ENCODE measurements around the gene S100P. TPM values are rescaled to one million over a fixed set of nuclear protein-coding genes. Genes with fewer than 3 reads are reported as not detected.
A peak's percentile ranks its signal among the peaks of the same experiment; 100 is the strongest.

S100P gene
- polyA plus RNA-seq, 3 donors = 1.2 to 77.3 (median 48.6) TPM

GRCh38 chr4:6692379-6692778 is 1.3 kb upstream of the S100P start:
- H3K27ac ChIP-seq (ENCODE audit: low read depth, low read length) = no peak overlapping the region
- WGBS, 3 donors = 75 to 87% (median 85%) methylated on average over 8 of the region's 8 CpGs

- no peak overlapping the region for H3K27ac ChIP-seq (ENCODE audit: low read depth, low read length)
- WGBS, 3 donors = 63 to 72% (median 63%) methylated on average over 3 of the region's 3 CpGs
Observed at GRCh38 chr4:6692806-6693205, 872 bp upstream of the S100P start.

- 47 to 80% (median 52%) methylated on average over 16 of the region's 16 CpGs for WGBS, 3 donors
- H3K27ac ChIP-seq (ENCODE audit: low read depth, low read length) = peak overlapping the region; percentile 51
Observed at GRCh38 chr4:6694177-6694901, 661 bp downstream of the S100P start.

GRCh38 chr4:6695660-6696610 is 2.3 kb downstream of the S100P start:
- H3K27ac ChIP-seq (ENCODE audit: low read depth, low read length) = no peak overlapping the region
- 60 to 63% (median 60%) methylated on average over 18 of the region's 18 CpGs for WGBS, 3 donors

- H3K27ac ChIP-seq (ENCODE audit: low read depth, low read length) = no peak overlapping the region
Observed at GRCh38 chr4:6696611-6697010, 2.9 kb downstream of the S100P start.

GRCh38 chr4:6697131-6697530 is 3.5 kb downstream of the S100P start:
- no peak overlapping the region for H3K27ac ChIP-seq (ENCODE audit: low read depth, low read length)

More at GRCh38 chr4:6696611-6697010, 2.9 kb downstream of the S100P start:
- 76 to 82% (median 76%) methylated on average over 8 of the region's 8 CpGs for WGBS, 3 donors

GRCh38 chr4:6699388-6699787 is 5.7 kb downstream of the S100P start:
- 65 to 72% (median 66%) methylated on average over 5 of the region's 5 CpGs for WGBS, 3 donors
- no peak overlapping the region for H3K27ac ChIP-seq (ENCODE audit: low read depth, low read length)

More at GRCh38 chr4:6697131-6697530, 3.5 kb downstream of the S100P start:
- 93 to 95% (median 94%) methylated on average over 6 of the region's 6 CpGs for WGBS, 3 donors

- 87 to 100% (median 92%) methylated on average over 1 of the region's 1 CpG for WGBS, 3 donors
- no peak overlapping the region for H3K27ac ChIP-seq (ENCODE audit: low read depth, low read length)
Observed at GRCh38 chr4:6699903-6700302, 6.2 kb downstream of the S100P start.

GRCh38 chr4:6701371-6701770 is 7.7 kb downstream of the S100P start:
- H3K27ac ChIP-seq (ENCODE audit: low read depth, low read length) = no peak overlapping the region
- WGBS, 3 donors = 81 to 89% (median 86%) methylated on average over 12 to 13 of the region's 13 CpGs

- WGBS, 3 donors = 0% methylated on average over 1 of the region's 1 CpG
- no peak overlapping the region for H3K27ac ChIP-seq (ENCODE audit: low read depth, low read length)
Observed at GRCh38 chr4:6702761-6703160, 9.1 kb downstream of the S100P start.

GRCh38 chr4:6703786-6704185 is 10.1 kb downstream of the S100P start:
- H3K27ac ChIP-seq (ENCODE audit: low read depth, low read length) = no peak overlapping the region
- WGBS, 3 donors = 66 to 70% (median 67%) methylated on average over 3 of the region's 3 CpGs

GRCh38 chr4:6705646-6706045 is 12.0 kb downstream of the S100P start:
- WGBS, 3 donors = 95 to 98% (median 97%) methylated on average over 2 of the region's 2 CpGs
- no peak overlapping the region for H3K27ac ChIP-seq (ENCODE audit: low read depth, low read length)

GRCh38 chr4:6706173-6706572 is 12.5 kb downstream of the S100P start:
- H3K27ac ChIP-seq (ENCODE audit: low read depth, low read length) = no peak overlapping the region
- 89 to 93% (median 90%) methylated on average over 5 of the region's 5 CpGs for WGBS, 3 donors

- no peak within 1 kb of the TSS for H3K27ac ChIP-seq (ENCODE audit: low read depth, low read length)
- 0 to 1% (median 0%) methylated on average over 72 of the region's 72 CpGs for WGBS, 3 donors
Observed at GRCh38 chr4:6709230-6710114, 15.8 kb downstream of the S100P start, which contains the start of gene MRFAP1L1. TSS of gene MRFAP1L1 (minus strand) at chr4:6709865. CDS start at chr4:6709629, 236 bp downstream.

GRCh38 chr4:6710282-6710681 is 16.6 kb downstream of the S100P start:
- 11 to 13% (median 12%) methylated on average over 6 of the region's 6 CpGs for WGBS, 3 donors
- no peak overlapping the region for H3K27ac ChIP-seq (ENCODE audit: low read depth, low read length)

- 64 to 80% (median 69%) methylated on average over 2 of the region's 2 CpGs for WGBS, 3 donors
- no peak overlapping the region for H3K27ac ChIP-seq (ENCODE audit: low read depth, low read length)
Observed at GRCh38 chr4:6710996-6711395, 17.3 kb downstream of the S100P start.

GRCh38 chr4:6714954-6715353 is 21.3 kb downstream of the S100P start:
- no peak overlapping the region for H3K27ac ChIP-seq (ENCODE audit: low read depth, low read length)

GRCh38 chr4:6715704-6716017 is 22.0 kb downstream of the S100P start:
- 4 to 11% (median 9%) methylated on average over 9 of the region's 9 CpGs for WGBS, 3 donors

More at GRCh38 chr4:6714954-6715353, 21.3 kb downstream of the S100P start:
- WGBS, 3 donors = 66 to 82% (median 78%) methylated on average over 1 of the region's 1 CpG

More at GRCh38 chr4:6715704-6716017, 22.0 kb downstream of the S100P start:
- H3K27ac ChIP-seq (ENCODE audit: low read depth, low read length) = no peak overlapping the region

Data from adipose tissue (tissue), 3 donors.